ENCODE data around the gene WIPF3. TPM values are rescaled to one million over a fixed set of nuclear protein-coding genes. Genes with fewer than 3 reads are reported as not detected.

Gene WIPF3
- total RNA-seq, 3 donors from 2014 or later = 0.16 to 3.2 (median 0.66) TPM

GRCh38 chr7:29878081-29878688 is 71.9 kb downstream of the WIPF3 start:
- intact Hi-C loops (cut with DNase I; ENCODE audit: low total_unique reads) = no loop called here
- Histone ChIP-seq H3K4me1 (no peaks in the 10 kb centered on the region), H3K4me3 (no peak overlapping the region), H3K36me3 (no peaks in the 10 kb centered on the region), H3K27me3 (no peaks in the 10 kb centered on the region), H3K9me3 (no peaks in the 10 kb centered on the region), H3K27ac (peak overlapping the region; percentile 22 to 78)
- DNase-seq (ENCODE audit: low spot score in 2 of 2) = peak; percentile 47 to 61
- TF ChIP-seq POLR2AphosphoS5 (IDR thresholded peaks at IDR 0.05) (no peak), CTCF (IDR thresholded peaks at IDR 0.05) (peak; percentile 39 to 60 (median 39)), POLR2A (IDR thresholded peaks at IDR 0.05) (no peak)

GRCh38 chr7:29879609-29880008 is 73.3 kb downstream of the WIPF3 start:
- Histone ChIP-seq H3K4me1 (peaks cover 0 to 2% of the 10 kb centered on the region in 2 donors), H3K27ac (peak overlapping the region in 1 of 2 donors; percentile 78), H3K9me3 (no peaks in the 10 kb centered on the region), H3K27me3 (no peaks in the 10 kb centered on the region), H3K4me3 (no peak overlapping the region), H3K36me3 (no peaks in the 10 kb centered on the region)
- no peak for DNase-seq (ENCODE audit: low spot score in 2 of 2)
- intact Hi-C loops (cut with DNase I; ENCODE audit: low total_unique reads) = no loop called here
- no peak for TF ChIP-seq POLR2A (IDR thresholded peaks at IDR 0.05)

- DNase-seq (ENCODE audit: low spot score in 2 of 2) = no peak
- H3K36me3 ChIP-seq = no peaks in the 10 kb centered on the region
- no peaks in the 10 kb centered on the region for H3K9me3 ChIP-seq
- TF ChIP-seq POLR2A (IDR thresholded peaks at IDR 0.05) (no peak), POLR2AphosphoS5 (IDR thresholded peaks at IDR 0.05) (no peak), CTCF (IDR thresholded peaks at IDR 0.05) (no peak)
- intact Hi-C loops (cut with DNase I; ENCODE audit: low total_unique reads) = no loop called here
- peaks cover 0 to 7% of the 10 kb centered on the region in 2 donors for H3K4me1 ChIP-seq
- no peak overlapping the region for H3K27ac ChIP-seq
- H3K4me3 ChIP-seq = no peak overlapping the region
- no peaks in the 10 kb centered on the region for H3K27me3 ChIP-seq
These were observed 75.4 kb downstream of the WIPF3 start for GRCh38 chr7:29881724-29882123.

- no peak overlapping the region for H3K4me3 ChIP-seq
- H3K4me1 ChIP-seq = peaks cover 0 to 7% of the 10 kb centered on the region in 2 donors
- no peaks in the 10 kb centered on the region for H3K9me3 ChIP-seq
- no peak overlapping the region for H3K27ac ChIP-seq
- intact Hi-C loops (cut with DNase I; ENCODE audit: low total_unique reads) = no loop called here
- no peak for DNase-seq (ENCODE audit: low spot score in 2 of 2)
- no peaks in the 10 kb centered on the region for H3K36me3 ChIP-seq
- no peaks in the 10 kb centered on the region for H3K27me3 ChIP-seq
- TF ChIP-seq POLR2A (IDR thresholded peaks at IDR 0.05) = no peak
- TF ChIP-seq CTCF (IDR thresholded peaks at IDR 0.05) = no peak
- no peak for TF ChIP-seq POLR2AphosphoS5 (IDR thresholded peaks at IDR 0.05)
These were observed 76.2 kb downstream of the WIPF3 start for GRCh38 chr7:29882481-29882880.

GRCh38 chr7:29883462-29884398 is 77.4 kb downstream of the WIPF3 start:
- H3K4me1 ChIP-seq = peaks cover 0 to 7% of the 10 kb centered on the region in 2 donors
- H3K27me3 ChIP-seq = no peaks in the 10 kb centered on the region
- peak overlapping the region in 2 of 3 donors; percentile 62 to 71 for H3K4me3 ChIP-seq
- no peaks in the 10 kb centered on the region for H3K9me3 ChIP-seq
- no peaks in the 10 kb centered on the region for H3K36me3 ChIP-seq
- peak overlapping the region; percentile 57 to 70 for H3K27ac ChIP-seq
- peak in 1 of 2 donors; percentile 59 for DNase-seq (ENCODE audit: low spot score in 2 of 2)
- intact Hi-C loops (cut with DNase I; ENCODE audit: low total_unique reads) = no loop called here
- no peak for TF ChIP-seq POLR2A (IDR thresholded peaks at IDR 0.05)
- no peak for TF ChIP-seq POLR2AphosphoS5 (IDR thresholded peaks at IDR 0.05)
- no peak for TF ChIP-seq CTCF (IDR thresholded peaks at IDR 0.05)
